ENCODE data around the gene KLHL25.
"Not testable (repeated sequence)": the region's sequence is repeated elsewhere in the genome, so short reads cannot be mapped to it uniquely, and the experiment has no call there.

Gene KLHL25, protein sequence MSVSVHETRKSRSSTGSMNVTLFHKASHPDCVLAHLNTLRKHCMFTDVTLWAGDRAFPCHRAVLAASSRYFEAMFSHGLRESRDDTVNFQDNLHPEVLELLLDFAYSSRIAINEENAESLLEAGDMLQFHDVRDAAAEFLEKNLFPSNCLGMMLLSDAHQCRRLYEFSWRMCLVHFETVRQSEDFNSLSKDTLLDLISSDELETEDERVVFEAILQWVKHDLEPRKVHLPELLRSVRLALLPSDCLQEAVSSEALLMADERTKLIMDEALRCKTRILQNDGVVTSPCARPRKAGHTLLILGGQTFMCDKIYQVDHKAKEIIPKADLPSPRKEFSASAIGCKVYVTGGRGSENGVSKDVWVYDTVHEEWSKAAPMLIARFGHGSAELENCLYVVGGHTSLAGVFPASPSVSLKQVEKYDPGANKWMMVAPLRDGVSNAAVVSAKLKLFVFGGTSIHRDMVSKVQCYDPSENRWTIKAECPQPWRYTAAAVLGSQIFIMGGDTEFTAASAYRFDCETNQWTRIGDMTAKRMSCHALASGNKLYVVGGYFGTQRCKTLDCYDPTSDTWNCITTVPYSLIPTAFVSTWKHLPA

DNA sequence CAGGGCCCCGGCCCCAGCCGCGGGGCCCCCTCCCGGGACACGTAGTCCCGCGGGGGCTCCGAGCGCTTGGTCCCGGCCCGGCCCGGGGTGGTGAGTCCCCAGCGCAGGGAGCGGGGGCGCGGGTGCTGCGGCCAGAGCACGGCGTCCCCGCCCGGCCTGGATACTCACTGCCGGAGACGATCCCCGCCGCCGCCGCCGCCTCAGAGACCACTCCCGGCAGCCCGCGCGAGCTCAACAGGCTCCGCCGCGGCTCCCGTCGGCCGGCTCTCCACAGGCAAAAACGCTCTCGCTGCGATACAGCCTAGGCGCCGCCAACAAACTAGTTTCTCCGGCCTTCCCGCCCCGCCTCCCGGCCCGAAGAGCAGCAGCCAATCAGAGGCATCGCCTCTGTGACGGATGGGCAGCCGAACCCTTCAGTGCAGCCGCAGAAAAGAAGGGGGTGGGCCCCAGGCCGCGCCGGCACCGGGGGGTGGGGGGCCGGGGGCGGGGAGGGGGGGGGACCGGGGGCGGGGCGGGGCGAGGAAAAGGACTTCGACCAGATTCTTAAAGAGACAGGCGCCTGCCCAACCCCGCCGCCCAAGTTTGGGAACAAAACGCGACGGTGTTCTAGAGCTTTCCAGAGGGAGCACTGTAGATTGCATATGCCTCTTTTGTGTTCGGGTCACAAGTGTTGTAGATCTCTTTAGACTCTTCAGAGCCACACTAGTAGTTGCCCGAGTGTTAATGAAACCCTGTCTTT is at the start of gene KLHL25:
Gene KLHL25 (minus strand): TSS at position 328 of the 739 bp plus-strand sequence. CDS start 25,115 bp downstream, outside the sequence.
- DNase-seq: peak; percentile 97

DNA sequence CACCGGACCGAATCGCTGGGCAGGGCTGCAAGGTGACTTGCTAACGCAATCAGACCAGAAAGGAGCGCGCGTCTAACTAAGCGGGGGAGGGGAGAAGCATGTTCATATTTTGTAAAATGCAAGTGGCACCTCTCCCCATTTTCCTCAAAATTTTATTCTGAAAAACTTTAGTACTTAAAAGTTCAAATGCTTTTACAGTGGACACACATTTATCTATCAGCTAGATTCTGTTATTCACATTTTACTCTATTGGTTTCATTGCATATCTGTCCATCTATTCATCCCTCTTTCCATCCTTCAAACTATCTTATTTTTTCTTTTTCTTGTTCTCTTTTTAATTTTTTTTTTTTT is 46.1 kb upstream of the KLHL25 start:
- DNase-seq: no peak

DNA sequence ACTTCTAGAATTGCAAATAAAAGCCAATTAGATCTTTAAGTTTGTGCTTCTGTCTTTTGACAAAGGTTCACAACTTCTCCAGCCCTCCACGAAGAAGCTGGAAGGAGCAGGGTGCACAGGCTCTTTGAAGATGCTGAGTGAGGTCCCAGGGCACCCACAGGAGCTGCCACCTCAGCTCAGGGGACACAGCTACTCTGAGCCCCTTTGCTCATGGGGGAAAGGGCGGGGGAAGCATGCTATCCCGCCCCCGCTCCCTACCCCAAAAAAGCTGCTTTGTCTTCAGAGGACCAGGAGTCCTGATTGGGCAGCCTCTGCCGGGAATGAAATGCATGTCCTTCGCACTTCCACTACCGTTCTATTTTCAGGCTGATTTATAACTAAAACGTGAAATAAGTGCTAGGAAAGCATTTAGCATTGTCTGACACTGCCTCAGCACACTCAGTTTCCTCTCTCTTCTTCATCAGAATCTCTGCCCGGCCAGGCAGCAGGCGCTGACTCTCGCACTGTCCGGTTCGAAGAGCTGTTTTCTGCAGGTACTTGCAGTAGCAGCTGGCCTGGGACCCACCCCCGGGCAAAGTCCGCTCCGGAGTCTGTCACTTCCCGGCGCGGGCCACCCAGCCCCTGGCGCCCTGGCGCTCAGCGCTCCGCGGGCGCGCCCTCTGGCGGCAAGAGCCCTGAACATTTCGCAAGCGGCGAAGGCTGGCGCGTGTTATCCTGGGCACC is 45.5 kb upstream of the KLHL25 start:
- peak; percentile 86 for DNase-seq

DNA sequence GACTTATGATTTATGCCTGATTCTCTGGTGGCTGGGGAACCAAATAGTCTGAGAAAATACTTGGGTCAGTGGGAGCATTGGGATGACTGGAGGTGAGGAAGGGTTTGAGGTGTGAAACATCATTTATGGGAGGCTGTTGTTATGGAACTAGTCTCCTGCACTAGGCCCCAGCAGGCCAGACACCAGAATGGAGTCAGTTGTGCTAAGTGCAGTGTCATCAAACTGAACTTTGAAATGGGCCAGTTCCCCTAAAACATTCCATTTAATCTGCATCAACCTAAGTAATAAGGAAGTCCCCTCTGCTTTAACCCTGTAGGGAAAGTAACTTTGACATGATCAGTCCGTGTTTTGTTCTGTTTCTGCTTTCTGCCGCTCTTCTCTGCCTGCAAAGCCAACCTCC is 44.9 kb upstream of the KLHL25 start:
- no peak for DNase-seq

DNA sequence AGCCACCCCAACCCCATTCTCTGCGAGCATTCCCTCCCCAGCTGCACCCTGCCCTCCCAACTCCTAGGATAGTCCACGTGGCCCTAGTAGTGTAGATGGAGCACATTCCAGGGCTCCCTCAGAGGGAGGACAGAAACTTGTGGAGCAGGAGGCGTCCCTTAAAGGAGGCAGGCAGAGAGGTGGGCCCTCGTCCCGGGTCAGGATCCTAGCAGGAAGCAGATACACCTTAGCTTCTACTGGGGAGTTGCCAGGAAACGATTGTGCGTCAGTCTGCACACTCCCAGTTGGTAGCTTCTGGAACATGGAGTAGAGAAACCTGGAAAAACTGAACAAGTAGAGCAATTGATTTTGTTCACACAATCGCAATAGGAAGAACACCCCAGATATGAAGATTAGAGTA is 43.9 kb upstream of the KLHL25 start:
- DNase-seq: no peak

DNA sequence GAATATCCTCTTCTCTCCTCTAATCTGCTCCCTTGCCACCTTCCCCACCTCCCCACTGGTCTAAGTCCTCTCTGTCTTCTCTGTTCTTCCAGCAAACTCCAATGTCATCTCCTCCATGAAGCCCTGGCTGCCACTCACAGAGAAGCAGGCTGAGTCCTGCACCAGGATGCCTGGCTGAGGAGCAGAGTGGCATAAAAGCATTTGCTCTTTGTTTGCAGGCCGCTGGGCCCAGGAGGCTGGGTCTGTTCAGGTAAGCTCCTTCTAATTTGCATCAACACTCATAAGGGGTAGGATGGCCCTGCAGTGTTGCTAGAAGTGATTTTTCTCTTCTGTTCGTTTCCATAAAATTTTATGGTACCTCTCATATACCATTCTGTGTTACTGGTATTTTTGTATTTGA is 43.2 kb upstream of the KLHL25 start:
- no peak for DNase-seq

DNA sequence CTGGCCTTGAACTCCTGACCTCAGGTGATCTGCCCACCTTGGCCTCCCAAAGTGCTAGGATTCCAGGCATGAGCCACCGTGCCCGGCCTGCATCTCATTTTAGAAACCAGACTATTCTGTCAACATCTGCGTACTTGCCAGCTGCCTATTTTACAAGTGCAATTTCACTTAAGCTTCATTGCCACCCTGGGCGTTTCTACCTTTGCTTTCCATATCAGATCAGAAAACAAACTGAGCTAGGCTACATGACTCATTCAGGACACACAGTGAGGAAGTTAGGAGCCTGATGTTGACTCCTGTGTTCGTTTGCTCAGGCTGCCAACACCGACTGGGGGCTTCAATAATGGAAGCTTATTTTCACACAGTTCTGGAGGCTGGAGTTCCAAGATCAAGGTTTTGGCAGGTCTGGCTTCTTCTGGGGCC is 42.3 kb upstream of the KLHL25 start:
- peak; percentile 36 for DNase-seq

DNA sequence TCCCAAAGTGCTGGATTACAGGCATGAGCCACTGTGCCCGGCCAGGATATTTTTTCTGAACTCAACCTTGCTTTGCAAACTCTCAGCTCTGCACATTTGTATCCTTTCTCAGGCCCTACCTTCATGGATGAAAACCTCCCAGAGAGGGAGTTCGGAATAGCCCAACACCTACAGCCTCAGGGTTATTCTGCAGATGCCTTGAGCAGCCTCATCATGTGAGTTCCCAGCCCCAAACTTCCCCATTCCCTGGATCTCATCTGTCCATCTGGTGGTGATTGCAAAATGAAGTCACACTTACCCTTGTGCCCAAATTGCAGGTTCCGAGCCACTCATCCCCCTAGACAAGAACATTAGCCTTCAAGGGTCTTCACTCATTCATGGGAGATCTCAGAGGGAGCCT is 39.9 kb upstream of the KLHL25 start:
- no peak for DNase-seq

DNA sequence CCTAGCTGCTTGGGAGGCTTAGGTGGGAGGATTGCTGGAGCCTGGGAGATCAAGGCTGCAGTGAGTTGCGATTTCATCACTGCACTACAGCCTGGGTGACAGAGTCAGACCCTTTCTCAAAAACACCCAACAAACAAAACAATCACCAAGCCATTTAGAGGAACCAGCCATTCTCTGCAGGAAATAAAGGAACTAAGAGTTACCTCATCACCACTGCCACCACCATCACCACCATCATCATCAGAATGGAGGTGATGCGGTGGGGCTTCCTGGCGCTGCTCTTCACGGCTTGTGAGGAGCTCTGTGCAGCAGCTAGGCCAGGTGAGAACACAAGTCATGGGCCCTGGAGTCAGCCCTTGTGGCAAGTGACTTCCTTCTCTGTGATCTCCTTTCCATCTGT is 37.7 kb upstream of the KLHL25 start:
- DNase-seq: peak; percentile 11

DNA sequence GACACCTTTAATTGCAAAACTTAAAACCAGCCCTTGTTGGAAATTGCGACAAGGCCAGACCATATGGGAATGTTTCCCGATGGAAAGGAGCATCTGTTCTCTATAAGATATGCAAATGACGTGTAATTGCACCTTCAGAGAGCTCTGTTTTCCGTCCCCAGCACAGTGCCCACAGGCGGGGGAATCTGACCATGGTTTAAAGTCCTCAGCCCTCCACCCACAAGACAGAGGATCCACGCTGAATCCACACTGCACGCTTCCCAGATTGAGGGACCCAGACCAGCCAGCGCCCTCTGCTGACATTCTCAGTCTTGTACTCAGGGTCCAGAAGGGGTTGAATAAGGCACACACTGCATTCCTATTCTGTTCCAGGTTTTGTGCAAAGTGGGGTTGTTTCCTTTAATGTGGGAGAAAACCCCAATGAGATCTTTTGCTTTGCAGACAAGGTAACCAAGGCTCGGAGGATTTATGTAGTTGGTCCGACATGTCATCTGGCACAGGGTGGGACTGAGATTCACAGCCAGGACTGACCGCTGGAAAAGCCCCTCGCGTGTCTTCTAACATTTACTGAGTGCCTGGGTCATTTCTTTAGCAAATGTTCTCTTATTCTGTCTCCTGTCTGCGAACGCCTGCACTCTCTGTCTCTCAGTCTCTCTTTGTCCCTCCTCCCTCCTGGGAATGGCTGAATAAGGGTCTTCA is 36.8 kb upstream of the KLHL25 start:
- peak; percentile 64 for DNase-seq

DNA sequence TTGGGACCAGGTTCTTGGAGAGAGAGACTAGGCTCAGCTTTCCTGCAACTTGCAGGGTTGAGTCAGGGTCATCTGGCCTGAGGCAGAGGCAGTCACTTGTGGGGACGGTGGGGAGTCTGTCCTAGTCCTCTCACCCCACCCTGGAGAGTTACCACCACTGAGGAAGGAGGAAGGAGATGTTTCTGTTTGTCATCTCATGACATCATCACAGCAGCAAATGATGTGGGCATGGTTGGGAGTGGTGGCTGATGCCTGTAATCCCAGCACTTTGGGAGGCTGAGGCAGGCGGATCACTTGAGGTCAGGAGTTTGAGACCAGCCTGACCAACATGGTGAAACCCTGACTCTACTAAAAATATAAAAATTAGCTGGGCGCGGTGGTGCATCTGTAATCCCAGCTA is 35.0 kb upstream of the KLHL25 start:
- not testable (repeated sequence) for DNase-seq

DNA sequence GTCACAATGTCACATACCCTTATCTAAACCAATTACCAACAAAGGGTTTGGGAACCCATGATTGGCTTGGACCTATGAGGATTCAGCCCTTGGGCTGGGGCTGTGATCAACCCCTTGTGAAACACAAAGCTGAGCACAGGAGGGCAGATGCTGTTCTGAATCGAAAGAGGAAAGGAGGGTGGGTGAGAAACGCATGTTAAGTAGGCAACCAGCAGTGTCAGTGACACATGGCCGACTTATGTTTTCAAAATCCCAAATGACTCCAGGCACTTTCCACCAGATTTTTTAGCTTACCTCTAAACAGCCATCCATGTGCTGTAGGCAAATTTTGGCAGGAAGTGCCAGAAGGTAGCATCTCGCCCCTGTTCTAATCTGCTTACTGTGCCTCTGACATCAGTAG is 34.1 kb upstream of the KLHL25 start:
- DNase-seq: no peak

DNA sequence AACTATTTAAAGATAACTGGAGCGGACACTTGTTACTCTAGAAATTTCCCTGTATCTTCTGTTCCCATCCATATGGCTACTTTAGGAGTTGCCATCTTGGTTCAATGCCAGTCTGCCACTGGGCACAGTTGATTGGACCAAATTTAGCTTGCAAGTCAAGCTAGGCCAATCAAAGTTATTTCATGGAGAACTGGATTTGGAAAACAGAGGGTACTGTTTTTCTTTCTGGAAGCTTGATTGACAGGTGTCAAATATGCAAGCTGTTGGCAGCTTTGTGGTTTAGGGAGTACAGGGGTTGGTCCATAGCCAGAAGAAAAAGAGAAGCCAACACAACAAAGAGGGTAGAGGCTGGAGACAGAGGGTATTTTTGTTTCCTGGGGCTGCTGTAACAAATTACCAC is 33.4 kb upstream of the KLHL25 start:
- no peak for DNase-seq

DNA sequence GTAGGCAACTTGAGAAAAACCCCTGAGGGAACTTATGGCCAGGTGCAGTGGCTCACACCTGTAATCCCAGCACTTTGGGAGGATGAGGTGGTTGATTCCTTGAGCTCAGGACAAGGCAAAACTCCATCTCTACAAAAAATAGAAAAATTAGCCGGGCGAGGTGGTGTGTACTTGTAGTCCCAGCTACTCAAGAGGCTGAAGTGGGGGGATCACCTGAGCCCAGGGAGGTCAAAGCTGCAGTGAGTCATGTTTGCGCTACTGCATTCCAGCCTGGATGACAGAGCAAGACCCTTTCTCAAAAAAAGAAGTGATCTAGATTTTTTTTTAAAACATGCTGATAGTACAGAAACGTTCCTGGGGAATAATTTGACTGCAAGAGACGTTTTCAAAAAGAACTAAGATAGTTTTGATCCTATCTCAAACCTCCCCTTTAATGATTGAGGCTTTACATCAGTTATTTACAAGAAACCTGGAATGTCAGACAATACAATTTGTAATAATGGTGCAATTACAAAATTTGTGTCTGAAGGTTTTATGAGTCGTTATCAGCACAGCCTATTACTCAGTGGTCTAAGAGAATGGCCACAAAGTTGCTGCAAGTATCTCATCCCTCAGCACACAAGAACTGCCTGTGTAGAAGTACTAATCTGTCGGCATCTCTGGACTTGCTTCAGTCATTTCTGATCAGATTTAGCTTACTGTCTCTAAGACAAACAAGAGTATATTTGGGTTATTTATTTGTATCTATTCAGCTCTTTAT is 32.2 kb upstream of the KLHL25 start:
- no peak for DNase-seq

DNA sequence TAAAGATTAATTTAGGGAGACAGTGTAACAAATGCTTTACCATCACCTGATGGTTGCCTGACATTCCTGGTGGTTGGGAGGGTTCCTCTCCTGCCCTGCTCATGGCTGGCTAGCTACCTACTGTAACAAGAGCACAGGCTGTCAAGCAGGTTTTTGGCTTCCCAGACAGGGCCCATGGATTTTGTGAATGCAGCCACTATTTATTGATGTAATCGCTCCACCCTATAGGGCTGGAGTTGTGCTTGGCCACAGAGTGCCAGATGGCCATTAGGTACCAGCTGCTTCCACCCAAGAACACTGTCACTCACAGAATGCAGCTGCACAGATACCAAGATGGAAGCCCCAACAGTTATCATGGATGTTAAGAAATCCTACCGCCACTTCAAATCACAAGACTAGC is 31.0 kb upstream of the KLHL25 start:
- no peak for DNase-seq

DNA sequence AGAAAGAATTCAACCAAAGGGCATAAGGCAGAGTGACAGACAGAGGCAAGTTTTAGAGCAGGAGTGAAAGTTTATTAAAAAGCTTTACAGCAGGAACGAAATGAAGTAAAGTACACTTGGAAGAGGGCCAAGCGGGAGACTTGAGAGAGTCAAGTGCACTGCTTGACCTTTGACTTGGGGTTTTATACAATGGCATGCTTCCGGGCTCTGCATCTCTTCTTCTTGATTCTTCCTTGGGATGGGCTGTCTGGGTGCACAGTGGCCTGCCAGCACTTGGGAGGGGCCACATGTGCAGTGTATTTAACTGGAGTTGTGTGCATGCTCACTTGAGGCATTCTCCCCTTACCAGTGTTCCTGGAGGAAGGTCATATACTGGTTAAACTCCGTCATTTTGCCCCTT is 30.4 kb upstream of the KLHL25 start:
- no peak for DNase-seq

DNA sequence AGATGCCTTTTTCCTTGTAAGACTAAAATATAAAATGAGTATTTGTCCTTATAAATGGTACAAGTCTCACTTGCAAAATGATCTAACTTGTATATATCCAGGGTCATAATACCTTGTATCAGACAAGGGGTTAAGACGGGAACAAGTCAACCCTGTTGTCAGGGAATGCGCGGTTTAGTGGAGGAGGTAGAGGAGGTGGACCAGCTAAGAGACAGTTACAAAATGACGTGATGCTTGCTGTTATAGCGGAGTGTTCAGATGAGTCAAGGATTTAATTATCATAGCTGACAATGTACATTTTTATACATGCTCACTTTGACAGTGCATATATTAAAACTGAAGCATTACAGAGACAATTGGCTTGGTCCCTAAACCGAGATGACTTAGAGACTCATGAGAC is 26.8 kb upstream of the KLHL25 start:
- no peak for DNase-seq

DNA sequence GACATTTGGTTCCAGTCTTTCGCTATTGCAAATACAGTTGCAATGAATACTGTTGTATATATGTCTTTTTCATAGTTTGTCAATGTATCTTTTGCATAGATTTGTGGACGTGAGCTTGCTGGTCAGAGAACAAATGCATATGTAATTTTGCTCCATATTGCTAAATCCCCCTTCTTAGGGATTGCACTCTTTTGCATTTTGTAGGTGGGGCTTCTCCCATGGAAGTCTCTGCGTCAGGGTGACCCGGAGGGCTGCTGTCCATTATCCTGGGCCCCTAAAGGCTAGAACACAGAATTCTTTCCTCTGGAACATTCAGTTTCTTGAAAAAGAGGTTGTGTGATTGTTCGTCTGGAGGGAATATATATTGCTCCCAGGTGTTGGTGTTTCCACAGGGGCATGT is 25.2 kb upstream of the KLHL25 start:
- DNase-seq: no peak

DNA sequence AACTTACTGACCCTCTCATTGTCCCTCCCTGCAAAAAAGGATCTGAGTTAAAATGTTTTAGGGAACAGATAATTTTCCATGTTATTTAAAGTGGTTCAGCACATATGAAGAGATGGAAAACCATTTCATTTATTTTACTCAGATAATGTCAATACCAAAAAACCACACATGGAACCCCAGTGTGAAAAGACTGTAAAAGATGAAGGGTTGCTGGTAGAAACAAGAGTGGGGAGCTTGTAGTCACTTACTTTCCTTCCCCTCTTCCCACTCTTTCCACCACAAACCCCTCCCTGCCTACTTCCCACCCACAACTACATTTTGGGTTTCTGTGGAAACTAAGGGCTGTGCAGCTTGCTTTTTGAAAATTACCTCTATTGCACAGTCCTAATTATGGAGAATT is 18.5 kb upstream of the KLHL25 start:
- no peak for DNase-seq

DNA sequence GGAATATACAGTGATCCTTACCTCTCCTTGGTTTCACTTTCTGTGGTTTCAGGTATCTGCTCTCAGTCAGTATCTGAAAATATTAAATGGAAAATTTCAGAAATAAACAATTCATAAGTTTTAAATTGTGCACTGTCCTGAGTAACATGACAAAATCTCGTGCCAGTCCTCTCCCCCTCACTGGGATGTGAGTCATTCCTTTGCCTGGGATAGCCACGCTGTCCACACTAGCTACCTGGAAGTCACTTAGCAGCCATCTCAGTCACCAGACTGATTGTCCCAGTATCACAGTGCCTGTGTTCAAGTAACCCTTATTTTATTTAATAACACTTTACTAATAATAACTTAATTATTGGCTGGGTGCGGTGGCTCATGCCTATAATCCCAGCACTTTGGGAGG is 15.3 kb upstream of the KLHL25 start:
- no peak for DNase-seq

DNA sequence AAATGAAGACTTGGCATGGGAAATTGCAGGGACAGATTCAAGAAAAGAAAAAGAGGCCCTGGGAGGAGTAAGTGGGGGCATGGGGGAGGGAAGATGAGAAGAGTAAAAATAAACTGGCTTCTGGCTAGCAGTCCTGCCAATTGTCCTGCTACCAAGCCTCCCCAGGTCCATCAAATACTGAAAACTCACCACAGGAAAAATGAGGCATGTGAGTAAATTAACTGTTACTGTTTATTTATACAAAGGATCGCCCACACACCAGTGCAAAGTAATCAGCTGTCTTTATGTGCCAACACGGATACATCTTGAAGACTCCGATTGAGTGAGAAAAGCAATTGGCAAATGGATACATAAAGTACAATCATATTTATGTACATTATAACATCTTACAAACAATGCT is 10.7 kb upstream of the KLHL25 start:
- DNase-seq: no peak

Data from hematopoietic multipotent progenitor cell treated with erythropoietin and hydrocortisone succinate and interleukin-3 and kit ligand, for 6 days (in vitro differentiated cells).